Mesothelial cell of epicardium (in vitro differentiated cells): ENCODE results near the gene SLCO1C1. TPM values are rescaled to one million over a fixed set of nuclear protein-coding genes. Genes with fewer than 3 reads are reported as not detected.

Experiments
- DNase-seq, 2 experiments: peaks; one replicate each; pipeline ENCODE4 v3.0.0; 2021; ENCODE audit warnings: low spot score in 2 of 2; ENCODE audit not compliant: unreplicated experiment in 2 of 2
- H3K27ac Mint-ChIP-seq: 2 replicates; pipeline ENCODE4 v1.8.0; 2021; ENCODE audit warnings: mixed read lengths
- H3K27me3 Mint-ChIP-seq: 2 replicates; pipeline ENCODE4 v1.8.0; 2021; ENCODE audit warnings: low read depth, mixed read lengths
- H3K36me3 Mint-ChIP-seq: 2 replicates; pipeline ENCODE4 v1.8.0; 2021; ENCODE audit warnings: mixed read lengths
- H3K4me1 Mint-ChIP-seq: 2 replicates; pipeline ENCODE4 v1.8.0; 2021; ENCODE audit warnings: mixed read lengths
- H3K4me3 Mint-ChIP-seq: 2 replicates; pipeline ENCODE4 v1.8.0; 2021; ENCODE audit warnings: mild to moderate bottlenecking, moderate library complexity, mixed read lengths
- H3K9me3 Mint-ChIP-seq: 2 replicates; pipeline ENCODE4 v1.8.0; 2021; ENCODE audit warnings: mixed read lengths
- CTCF ChIP-seq: fragments of 200-600 bp; sonication (generic); IDR thresholded peaks from one replicate; pipeline ENCODE4 v1.5.0; 2021; ENCODE audit warnings: antibody characterized with exemption; ENCODE audit not compliant: unreplicated experiment
- total RNA-seq: library from RNA; stranded (reverse); gene quantifications from 3 replicates; pipeline ENCODE4 v1.2.1, GENCODE V29; 2021

The SLCO1C1 gene
- total RNA-seq, 1 donor from 2014 or later, result 0.58 TPM

DNA sequence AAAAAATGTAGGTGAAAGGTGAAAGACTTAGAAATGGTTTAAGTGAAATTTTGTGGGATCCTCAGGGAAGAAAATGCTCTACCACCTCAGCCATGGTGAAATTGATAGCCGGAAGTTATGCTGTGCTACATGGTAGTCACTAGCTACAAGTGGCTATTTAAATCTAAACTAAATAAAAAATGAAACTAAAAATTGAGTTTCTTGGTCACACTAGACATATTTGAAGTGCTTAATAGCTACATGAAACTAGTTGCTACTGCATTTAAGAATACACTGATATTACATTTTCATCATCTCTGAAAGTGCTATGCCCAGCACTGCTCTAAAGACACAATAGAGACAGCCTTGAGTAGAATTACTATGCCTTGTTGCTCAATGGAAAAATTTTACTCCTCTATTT, 105.0 kb downstream of the SLCO1C1 start:
- Mint-ChIP-seq H3K4me1 (no peaks in the 10 kb centered on the region), H3K27ac (no peak overlapping the region), H3K9me3 (no peaks in the 10 kb centered on the region), H3K27me3 (peaks cover 3% of the 10 kb centered on the region), H3K36me3 (no peaks in the 10 kb centered on the region), H3K4me3 (no peak overlapping the region)
- DNase-seq, result no peak
- TF ChIP-seq CTCF, result no peak

DNA sequence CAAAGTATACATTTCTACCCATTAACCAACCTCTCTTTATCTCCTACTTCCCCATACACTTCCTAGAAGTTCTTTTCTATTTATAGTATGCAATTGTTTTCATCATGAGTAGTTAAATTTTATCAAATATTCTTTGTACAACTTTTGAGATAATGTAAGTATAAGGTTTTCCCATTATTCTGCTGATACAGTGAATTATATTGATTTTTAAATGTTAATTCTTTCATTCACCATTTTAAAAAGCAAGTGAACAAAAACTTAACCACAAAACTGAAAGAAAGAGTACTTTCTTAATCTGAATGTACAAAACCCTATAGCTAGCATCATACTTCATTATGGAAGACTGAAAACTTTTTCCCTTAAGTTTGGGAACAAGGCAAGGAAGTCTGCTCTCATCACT, 105.9 kb downstream of the SLCO1C1 start:
- no peak for TF ChIP-seq CTCF

More for the DNA sequence above, 105.9 kb downstream of the SLCO1C1 start:
- Mint-ChIP-seq H3K27me3 (peaks cover 3% of the 10 kb centered on the region), H3K36me3 (no peaks in the 10 kb centered on the region), H3K27ac (no peak overlapping the region), H3K4me1 (no peaks in the 10 kb centered on the region), H3K9me3 (no peaks in the 10 kb centered on the region), H3K4me3 (no peak overlapping the region)
- no peak for DNase-seq

Other genes starting within 250 kb of the SLCO1C1 start
- not detected in 3 replicates for gene SLCO1B3, start 115.4 kb downstream of the SLCO1C1 start, total RNA-seq